GM21515 (cell line): Measurements from ENCODE around the gene SVIL.
"Not testable (repeated sequence)": the region's sequence is repeated elsewhere in the genome, so short reads cannot be mapped to it uniquely, and the experiment has no call there.

Experiments used
- ATAC-seq: cut with Tn5 transposase; IDR thresholded peaks from one replicate; pipeline ENCODE4 v1.9.1; 2021; ENCODE audit not compliant: unreplicated experiment

SVIL gene

GRCh38 chr10:29607576-29607975 is 27.2 kb downstream of the SVIL start:
- ATAC-seq, result no peak

GRCh38 chr10:29606693-29607092 is 28.1 kb downstream of the SVIL start:
- not testable (repeated sequence) for ATAC-seq

- no peak for ATAC-seq
These were observed 30.4 kb downstream of the SVIL start for GRCh38 chr10:29604291-29604825.

GRCh38 chr10:29603223-29603896 is 31.4 kb downstream of the SVIL start:
- no peak for ATAC-seq

GRCh38 chr10:29600821-29601220 is 34.0 kb downstream of the SVIL start:
- no peak for ATAC-seq

- no peak for ATAC-seq
These were observed 34.7 kb downstream of the SVIL start for GRCh38 chr10:29600067-29600466.

GRCh38 chr10:29598851-29599311 is 35.9 kb downstream of the SVIL start:
- no peak for ATAC-seq

- ATAC-seq, result no peak
These were observed 37.9 kb downstream of the SVIL start for GRCh38 chr10:29596826-29597225.

- no peak for ATAC-seq
These were observed 38.4 kb downstream of the SVIL start for GRCh38 chr10:29596356-29596755.

GRCh38 chr10:29595636-29596225 is 39.0 kb downstream of the SVIL start:
- no peak for ATAC-seq

- ATAC-seq, result no peak
These were observed 39.6 kb downstream of the SVIL start for GRCh38 chr10:29595146-29595545.

GRCh38 chr10:29591651-29591968 is 43.2 kb downstream of the SVIL start:
- ATAC-seq, result no peak

GRCh38 chr10:29590915-29591650 is 43.7 kb downstream of the SVIL start:
- ATAC-seq, result no peak

- ATAC-seq, result no peak
These were observed 45.9 kb downstream of the SVIL start for GRCh38 chr10:29588629-29589421.

- ATAC-seq, result not testable (repeated sequence)
These were observed 46.8 kb downstream of the SVIL start for GRCh38 chr10:29587750-29588628.

- not testable (repeated sequence) for ATAC-seq
These were observed 47.5 kb downstream of the SVIL start for GRCh38 chr10:29587102-29587749.

GRCh38 chr10:29586509-29586908 is 48.3 kb downstream of the SVIL start:
- ATAC-seq, result no peak

GRCh38 chr10:29585488-29585976 is 49.2 kb downstream of the SVIL start:
- no peak for ATAC-seq

- no peak for ATAC-seq
These were observed 50.3 kb downstream of the SVIL start for GRCh38 chr10:29584436-29584835.
